Endodermal cell (in vitro differentiated cells): ENCODE data around the gene KANK3. TPM values are rescaled to one million over a fixed set of nuclear protein-coding genes. Genes with fewer than 3 reads are reported as not detected.

Source experiments
- DNase-seq: peaks from one replicate; pipeline ENCODE4 v3.0.0-alpha.2; 2017
- H3K27ac ChIP-seq: 2 replicates; pipeline ENCODE4 v1.5.1; 2013; ENCODE audit warnings: mild to moderate bottlenecking, low read depth, low read length, moderate library complexity
- H3K27me3 ChIP-seq: 2 replicates; pipeline ENCODE4 v1.6.1; 2013; ENCODE audit warnings: mild to moderate bottlenecking, low read length, moderate library complexity; ENCODE audit not compliant: insufficient read depth, control insufficient read depth, poor library complexity, severe bottlenecking
- H3K36me3 ChIP-seq: 2 replicates; pipeline ENCODE4 v1.7.0; 2013; ENCODE audit warnings: mild to moderate bottlenecking, low read length, moderate library complexity; ENCODE audit not compliant: control insufficient read depth, insufficient read depth
- H3K4me1 ChIP-seq: one replicate; pipeline ENCODE4 v1.7.0; 2013; ENCODE audit warnings: low read length; ENCODE audit not compliant: control insufficient read depth, insufficient read depth
- H3K4me3 ChIP-seq: 2 replicates; pipeline ENCODE4 v1.5.1; 2013; ENCODE audit warnings: mild to moderate bottlenecking, low read length, moderate library complexity
- H3K9ac ChIP-seq: 2 replicates; pipeline ENCODE4 v1.6.1; 2013; ENCODE audit warnings: mild to moderate bottlenecking, low read length, moderate library complexity; ENCODE audit not compliant: poor library complexity, severe bottlenecking; ENCODE audit errors: extremely low read depth
- H3K9me3 ChIP-seq: 2 replicates; pipeline ENCODE4 v1.6.1; 2013; ENCODE audit warnings: mild to moderate bottlenecking, low read length, moderate library complexity; ENCODE audit not compliant: control insufficient read depth
- H3K27ac Mint-ChIP-seq: 2 replicates; pipeline ENCODE4 v1.8.0; 2020; ENCODE audit warnings: mixed read lengths
- H3K27me3 Mint-ChIP-seq: 2 replicates; pipeline ENCODE4 v1.8.0; 2021; ENCODE audit warnings: mild to moderate bottlenecking, mixed read lengths; ENCODE audit not compliant: insufficient read depth
- H3K36me3 Mint-ChIP-seq: 2 replicates; pipeline ENCODE4 v1.8.0; 2020; ENCODE audit warnings: low read depth, mixed read lengths
- H3K4me1 Mint-ChIP-seq: 2 replicates; pipeline ENCODE4 v1.8.0; 2020; ENCODE audit warnings: mixed read lengths
- H3K4me3 Mint-ChIP-seq: 2 replicates; pipeline ENCODE4 v1.8.0; 2020; ENCODE audit warnings: mild to moderate bottlenecking, moderate library complexity, mixed read lengths
- H3K9me3 Mint-ChIP-seq: 2 replicates; pipeline ENCODE4 v1.8.0; 2020; ENCODE audit warnings: mild to moderate bottlenecking, mixed read lengths
- CTCF ChIP-seq: fragments of 200-600 bp; sonication (generic); conservative IDR thresholded peaks from 2 replicates; pipeline ENCODE4 v1.5.0; 2021; ENCODE audit warnings: antibody characterized with exemption, mild to moderate bottlenecking
- WGBS, 2 experiments: methylation state at CpG; one replicate each; pipeline versions ENCODE4 v1.1.5 to v1.1.7; 2013; ENCODE audit warnings: missing lambda C conversion rate in 2 of 2, mixed read lengths in 1 of 2; ENCODE audit not compliant: insufficient coverage in 1 of 2, insufficient read length in 1 of 2; 5-methylcytosine and 5-hydroxymethylcytosine counted together
- total RNA-seq, 2 donors: library from RNA; stranded (reverse); fragmentation: NEBNext Ultra II Directional in 1 of 2; extraction: Animal tissue kit (Norgen Biotek cat#: 25700) in 1 of 2; gene quantifications; 2 replicates in 1 of 2; 3 replicates in 1 of 2; pipeline ENCODE4 v1.2.1, GENCODE V29; 2021

KANK3 gene
- total RNA-seq, 2 donors from 2014 or later = 2.3 to 2.6 TPM

- H3K36me3 Mint-ChIP-seq = peaks cover 20% of the 10 kb centered on the region
- H3K4me3 ChIP-seq = peak overlapping the region; percentile 91
- H3K27me3 Mint-ChIP-seq = peaks cover 5% of the 10 kb centered on the region
- WGBS, 2 experiments = 80 to 90% methylated on average over 4 to 7 of the region's 7 CpGs
- peak overlapping the region; percentile 99 for H3K9ac ChIP-seq
- H3K36me3 ChIP-seq = peaks cover 27% of the 10 kb centered on the region
- H3K27ac Mint-ChIP-seq = peak overlapping the region; percentile 100
- TF ChIP-seq CTCF = no peak
- H3K9me3 Mint-ChIP-seq = peaks cover 9% of the 10 kb centered on the region
- no peak overlapping the region for H3K27ac ChIP-seq
- H3K4me3 Mint-ChIP-seq = peak overlapping the region; percentile 92
- no peaks in the 10 kb centered on the region for H3K9me3 ChIP-seq
- peaks cover 21% of the 10 kb centered on the region for H3K4me1 Mint-ChIP-seq
- H3K4me1 ChIP-seq = peaks cover 6% of the 10 kb centered on the region
- H3K27me3 ChIP-seq = no peaks in the 10 kb centered on the region
- no peak for DNase-seq
Measured at GRCh38 chr19:8322638-8322997, 20.4 kb downstream of the KANK3 start.

GRCh38 chr19:8321986-8322637 is 20.9 kb downstream of the KANK3 start:
- peak overlapping the region; percentile 91 for H3K4me3 ChIP-seq
- peaks cover 5% of the 10 kb centered on the region for H3K27me3 Mint-ChIP-seq
- H3K27me3 ChIP-seq = no peaks in the 10 kb centered on the region
- H3K9me3 Mint-ChIP-seq = peaks cover 9% of the 10 kb centered on the region
- H3K4me1 ChIP-seq = peaks cover 6% of the 10 kb centered on the region
- H3K36me3 ChIP-seq = peaks cover 27% of the 10 kb centered on the region
- no peaks in the 10 kb centered on the region for H3K9me3 ChIP-seq
- H3K27ac ChIP-seq = no peak overlapping the region
- WGBS, 2 experiments = 23 to 55% methylated on average over 8 to 29 of the region's 30 CpGs
- H3K27ac Mint-ChIP-seq = peak overlapping the region; percentile 100
- peak overlapping the region; percentile 99 for H3K9ac ChIP-seq
- no peak for DNase-seq
- peak overlapping the region; percentile 92 for H3K4me3 Mint-ChIP-seq
- H3K4me1 Mint-ChIP-seq = peaks cover 25% of the 10 kb centered on the region
- peaks cover 24% of the 10 kb centered on the region for H3K36me3 Mint-ChIP-seq
- no peak for TF ChIP-seq CTCF

GRCh38 chr19:8321067-8321985 is 21.7 kb downstream of the KANK3 start, which contains the start of the genes NDUFA7 and RPS28:
Gene NDUFA7, minus strand, starts transcription at chr19:8321375. Its CDS starts 17 bp downstream, at chr19:8321358.
Gene RPS28, plus strand, starts transcription at chr19:8321496. Its CDS starts 35 bp downstream, at chr19:8321531.
- Histone ChIP-seq H3K27me3 (no peaks in the 10 kb centered on the region), H3K9ac (peak within 1 kb of the TSS; percentile 99), H3K4me3 (peak within 1 kb of the TSS; percentile 91), H3K36me3 (peaks cover 28% of the 10 kb centered on the region), H3K4me1 (peaks cover 12% of the 10 kb centered on the region), H3K27ac (peak within 1 kb of the TSS; percentile 83), H3K9me3 (no peaks in the 10 kb centered on the region)
- peaks cover 31% of the 10 kb centered on the region for H3K4me1 Mint-ChIP-seq
- H3K27me3 Mint-ChIP-seq = no peaks in the 10 kb centered on the region
- DNase-seq = peak; percentile 98
- peak within 1 kb of the TSS; percentile 100 for H3K27ac Mint-ChIP-seq
- H3K9me3 Mint-ChIP-seq = peaks cover 1% of the 10 kb centered on the region
- TF ChIP-seq CTCF = peak; percentile 27
- WGBS, 2 experiments = 0 to 1% methylated on average over 40 to 72 of the region's 72 CpGs
- H3K4me3 Mint-ChIP-seq = peak within 1 kb of the TSS; percentile 92
- peaks cover 25% of the 10 kb centered on the region for H3K36me3 Mint-ChIP-seq
